SJCRH30 (cell line): Measurements from ENCODE around the gene AMOTL2. TPM values are rescaled to one million over a fixed set of nuclear protein-coding genes. Genes with fewer than 3 reads are reported as not detected.
A peak's percentile ranks its signal among the peaks of the same experiment; 100 is the strongest.

Experiments
- DNase-seq, 2 experiments: peaks; one replicate each; pipeline ENCODE4 v3.0.0-alpha.2; 2015 to 2020
- H3K27ac ChIP-seq: fragments of 250-450 bp; sonication (Bioruptor Pico); 2 replicates; pipeline ENCODE4 v1.5.1; 2020; ENCODE audit warnings: mild to moderate bottlenecking, moderate library complexity
- H3K27me3 ChIP-seq: fragments of 250-450 bp; sonication (Bioruptor Pico); 2 replicates; pipeline ENCODE4 v1.5.1; 2020; ENCODE audit warnings: mild to moderate bottlenecking, moderate library complexity
- H3K36me3 ChIP-seq: fragments of 250-450 bp; sonication (Bioruptor Pico); 2 replicates; pipeline ENCODE4 v1.5.1; 2020; ENCODE audit warnings: mild to moderate bottlenecking, moderate library complexity
- H3K4me1 ChIP-seq: fragments of 250-450 bp; sonication (Bioruptor Pico); 2 replicates; pipeline ENCODE4 v1.5.1; 2020; ENCODE audit warnings: mild to moderate bottlenecking, moderate library complexity
- H3K4me3 ChIP-seq: fragments of 250-450 bp; sonication (Bioruptor Pico); 2 replicates; pipeline ENCODE4 v1.5.1; 2020; ENCODE audit warnings: mild to moderate bottlenecking, moderate library complexity
- H3K9me3 ChIP-seq: fragments of 250-450 bp; sonication (Bioruptor Pico); replicated peaks from 2 replicates; pipeline ENCODE4 v1.5.1; 2020; ENCODE audit warnings: mild to moderate bottlenecking, moderate library complexity
- total RNA-seq: library from RNA; depleted of rRNA; stranded (reverse); fragments of >200 nt; shearing (Covaris generic); gene quantifications from 2 replicates; pipeline ENCODE4 v1.2.3, GENCODE V29; 2014

Gene AMOTL2
- total RNA-seq, 1 experiment from 2014 or later, result 18.8 TPM

DNA sequence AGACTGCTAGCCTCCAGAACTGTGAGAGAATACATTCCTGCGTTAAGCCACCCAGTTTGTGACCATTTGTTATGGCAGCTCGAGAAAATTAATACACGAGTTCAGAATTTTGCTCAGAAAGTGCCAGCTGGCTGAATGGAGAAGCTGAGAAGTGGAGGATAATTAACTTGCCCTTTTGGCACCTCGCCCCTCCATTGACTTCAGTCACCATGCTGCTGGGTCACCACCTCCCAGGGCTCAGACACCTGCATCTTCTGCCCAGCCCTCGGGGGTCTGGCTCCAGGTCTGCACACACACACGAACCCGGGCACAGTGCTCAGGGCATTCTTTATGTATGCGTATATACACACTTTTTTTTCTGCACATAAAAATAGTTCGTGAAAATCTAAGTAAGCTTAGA is 32.0 kb downstream of the AMOTL2 start:
- Histone ChIP-seq H3K9me3 (peaks cover 10% of the 10 kb centered on the region; the same call in 1 of the 2 replicates), H3K4me1 (peaks cover 9% of the 10 kb centered on the region; the same call in 1 of the 2 replicates), H3K27me3 (no peaks in the 10 kb centered on the region), H3K36me3 (no peaks in the 10 kb centered on the region), H3K27ac (no peak overlapping the region), H3K4me3 (no peak overlapping the region)
- DNase-seq, result no peak

DNA sequence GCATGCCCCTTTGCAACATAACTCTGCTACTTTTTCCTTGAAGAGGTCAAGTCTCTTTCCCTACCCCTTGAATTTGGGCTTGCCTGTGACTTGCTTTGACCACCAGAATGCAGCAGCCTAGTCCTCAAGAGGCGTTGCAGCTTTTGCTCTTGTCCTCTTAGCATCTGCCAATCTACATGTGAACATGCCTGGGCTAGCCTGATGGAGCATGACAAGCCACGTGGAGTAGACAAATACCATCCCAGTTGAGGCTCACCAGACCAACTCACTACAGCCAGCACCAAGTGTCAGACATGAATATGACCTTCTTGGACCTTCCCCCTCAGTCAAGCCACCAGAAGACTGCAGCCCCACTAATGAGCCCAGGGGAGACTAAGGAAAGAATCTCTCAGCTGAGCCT is 32.9 kb downstream of the AMOTL2 start:
- Histone ChIP-seq H3K4me3 (no peak overlapping the region), H3K36me3 (no peaks in the 10 kb centered on the region), H3K9me3 (peaks cover under 1% of the 10 kb centered on the region; the same call in 1 of the 2 replicates), H3K27ac (no peak overlapping the region), H3K4me1 (peaks cover 9% of the 10 kb centered on the region; the same call in 1 of the 2 replicates), H3K27me3 (no peaks in the 10 kb centered on the region)
- DNase-seq, result no peak

DNA sequence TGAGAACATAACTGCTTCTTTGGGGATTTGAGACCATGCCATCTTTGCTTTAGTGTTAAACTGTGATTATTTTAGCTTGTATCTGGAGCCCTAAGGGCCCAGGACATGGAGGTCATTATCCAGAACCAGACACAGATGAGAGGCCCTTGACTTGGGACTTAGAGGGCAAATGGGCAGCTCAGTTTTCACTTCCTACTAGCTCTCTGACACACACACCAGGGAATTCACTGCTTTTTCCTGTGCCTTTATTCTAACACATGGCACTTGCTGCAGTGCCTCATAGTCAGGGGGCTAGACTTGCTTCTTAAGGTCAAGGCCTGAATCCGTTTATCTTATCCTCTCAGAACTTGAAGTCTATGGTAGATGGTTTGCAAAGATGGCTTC is 33.3 kb downstream of the AMOTL2 start:
- H3K4me1 ChIP-seq, result peaks cover 9% of the 10 kb centered on the region; the same call in 1 of the 2 replicates
- no peaks in the 10 kb centered on the region for H3K9me3 ChIP-seq
- H3K27ac ChIP-seq, result no peak overlapping the region
- no peak overlapping the region for H3K4me3 ChIP-seq
- no peak for DNase-seq
- no peaks in the 10 kb centered on the region for H3K27me3 ChIP-seq
- no peaks in the 10 kb centered on the region for H3K36me3 ChIP-seq

DNA sequence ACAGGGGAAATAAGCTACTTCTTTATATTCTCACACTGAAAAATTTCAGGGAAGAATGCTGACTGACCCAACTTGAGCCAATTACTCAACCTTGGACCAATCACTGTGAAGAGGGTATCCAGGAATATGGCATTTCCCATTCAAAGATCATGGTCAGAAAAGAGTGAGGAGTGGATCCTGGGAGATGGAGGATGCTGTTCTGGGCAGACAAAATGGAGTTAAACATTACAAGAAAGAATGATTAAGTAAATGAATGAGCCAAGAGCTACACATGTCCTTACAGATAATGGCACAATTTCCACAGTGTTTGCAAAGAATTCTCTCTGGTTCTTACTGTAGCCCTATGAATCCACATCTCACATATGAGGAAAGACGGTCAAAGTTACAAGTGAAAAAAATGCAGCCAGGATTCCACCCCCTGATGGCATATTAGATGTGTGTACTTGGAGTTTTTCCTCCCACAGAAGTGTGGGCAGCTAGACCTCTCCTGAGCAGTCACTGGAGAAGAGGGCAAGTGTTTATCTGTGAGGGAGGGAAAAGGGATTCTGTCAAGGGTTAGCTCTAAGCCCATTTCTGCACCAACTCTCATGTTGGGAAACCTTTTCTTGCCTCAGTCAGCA is 33.8 kb downstream of the AMOTL2 start:
- no peak for DNase-seq
- no peak overlapping the region for H3K27ac ChIP-seq
- H3K9me3 ChIP-seq, result no peaks in the 10 kb centered on the region
- H3K4me1 ChIP-seq, result peaks cover 9% of the 10 kb centered on the region; the same call in 1 of the 2 replicates
- no peak overlapping the region for H3K4me3 ChIP-seq
- no peaks in the 10 kb centered on the region for H3K36me3 ChIP-seq
- no peaks in the 10 kb centered on the region for H3K27me3 ChIP-seq

DNA sequence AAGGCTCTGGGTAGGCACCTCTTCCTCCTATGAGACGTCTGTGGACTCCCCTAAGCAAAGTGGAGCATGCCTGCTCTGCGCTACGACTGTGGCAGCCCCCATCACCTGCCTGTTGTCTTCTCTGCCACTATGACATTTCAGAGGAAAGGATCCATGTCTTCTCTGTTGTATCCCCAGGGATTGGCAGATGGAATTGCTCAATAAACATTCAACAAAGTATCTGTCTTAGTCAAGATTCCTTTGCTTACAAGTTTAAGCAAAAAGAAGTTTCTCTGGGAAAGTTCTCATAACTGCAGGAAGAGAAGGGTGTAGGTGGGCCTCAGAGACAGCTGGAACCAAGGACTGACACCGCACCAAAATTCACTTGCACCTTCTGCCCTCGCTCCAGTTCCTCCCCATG is 34.3 kb downstream of the AMOTL2 start:
- no peaks in the 10 kb centered on the region for H3K36me3 ChIP-seq
- no peak overlapping the region for H3K27ac ChIP-seq
- H3K4me3 ChIP-seq, result no peak overlapping the region
- DNase-seq, result no peak
- H3K9me3 ChIP-seq, result no peaks in the 10 kb centered on the region
- H3K27me3 ChIP-seq, result no peaks in the 10 kb centered on the region
- H3K4me1 ChIP-seq, result peaks cover 9% of the 10 kb centered on the region; the same call in 1 of the 2 replicates

DNA sequence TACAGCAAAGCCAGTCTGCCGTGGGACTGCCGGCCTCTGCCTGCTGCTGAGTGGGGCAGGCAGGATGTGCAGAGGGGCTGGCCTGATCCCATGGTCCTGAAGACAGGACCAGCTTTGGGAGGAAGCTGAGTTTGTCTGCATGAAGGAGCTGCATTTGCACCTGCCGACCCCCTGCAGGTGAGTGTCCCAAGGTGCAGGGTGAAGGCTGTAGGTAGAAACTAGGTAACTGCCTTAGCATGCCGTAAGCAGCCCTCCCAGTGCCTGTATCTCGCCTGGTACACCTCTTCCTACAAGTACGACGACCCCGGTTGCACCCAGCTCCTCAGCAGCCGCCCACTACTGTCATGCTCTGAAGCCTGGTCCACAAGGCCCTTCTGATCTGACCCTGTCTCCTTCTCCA is 34.9 kb downstream of the AMOTL2 start:
- no peaks in the 10 kb centered on the region for H3K27me3 ChIP-seq
- DNase-seq, result no peak
- no peak overlapping the region for H3K27ac ChIP-seq
- H3K36me3 ChIP-seq, result no peaks in the 10 kb centered on the region
- no peak overlapping the region for H3K4me3 ChIP-seq
- H3K9me3 ChIP-seq, result no peaks in the 10 kb centered on the region
- peaks cover 9% of the 10 kb centered on the region; the same call in 1 of the 2 replicates for H3K4me1 ChIP-seq

DNA sequence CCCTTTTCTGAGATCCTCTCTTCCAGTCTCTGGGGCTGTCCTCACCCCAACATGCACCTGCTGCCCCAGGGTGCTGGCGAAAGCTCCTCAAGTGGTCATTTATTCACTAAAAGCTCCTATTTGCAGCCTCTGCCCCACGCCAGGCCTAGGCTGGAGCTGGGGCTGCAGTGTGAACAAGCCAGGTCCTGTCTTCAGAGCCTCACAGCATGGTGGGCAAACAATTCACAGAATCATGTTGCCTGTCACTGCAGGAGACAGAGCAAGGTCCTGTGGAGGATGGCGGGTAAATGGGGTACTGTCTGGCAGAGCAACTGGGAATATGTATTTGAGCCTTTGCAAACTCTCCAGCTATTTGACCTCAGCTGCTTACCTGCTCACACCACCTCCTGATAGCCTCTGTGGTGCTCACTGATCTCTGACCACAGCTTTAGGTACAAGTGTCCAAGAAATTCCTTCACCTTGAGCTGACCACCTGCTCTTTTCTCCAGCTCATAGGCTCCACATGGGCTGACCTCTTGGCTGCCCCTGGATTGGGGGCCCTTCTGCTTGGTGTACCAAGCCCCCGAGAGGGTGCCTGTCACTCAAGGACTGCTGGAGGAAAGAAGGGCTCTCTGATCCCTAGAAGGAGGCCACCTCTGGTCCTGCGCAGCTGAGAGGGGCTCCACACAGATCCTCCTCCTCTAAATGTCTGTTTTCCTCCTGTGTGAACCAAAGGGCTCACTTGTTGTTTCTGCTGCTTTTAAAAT is 35.6 kb downstream of the AMOTL2 start:
- no peak for DNase-seq
- Histone ChIP-seq H3K4me3 (no peak overlapping the region), H3K27me3 (no peaks in the 10 kb centered on the region), H3K27ac (no peak overlapping the region), H3K9me3 (no peaks in the 10 kb centered on the region), H3K36me3 (no peaks in the 10 kb centered on the region), H3K4me1 (peaks cover 12% of the 10 kb centered on the region; the same call in 1 of the 2 replicates)

DNA sequence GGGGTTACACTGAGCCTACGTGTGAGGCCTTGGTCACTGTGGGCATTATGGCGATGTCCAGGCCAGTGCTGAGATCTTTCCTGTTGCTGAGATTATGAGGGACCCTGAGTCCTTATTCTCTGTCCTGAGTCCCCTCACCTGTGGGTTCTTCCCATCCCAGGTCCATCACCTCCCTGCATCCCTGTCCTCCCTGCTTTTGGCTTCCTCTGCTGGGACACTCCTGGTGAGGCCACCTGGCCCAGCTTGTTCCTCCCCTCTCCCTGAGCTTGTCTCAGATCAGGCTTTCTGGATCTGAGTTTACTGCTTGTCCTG is 36.1 kb downstream of the AMOTL2 start:
- H3K27ac ChIP-seq, result no peak overlapping the region
- H3K27me3 ChIP-seq, result no peaks in the 10 kb centered on the region

DNA sequence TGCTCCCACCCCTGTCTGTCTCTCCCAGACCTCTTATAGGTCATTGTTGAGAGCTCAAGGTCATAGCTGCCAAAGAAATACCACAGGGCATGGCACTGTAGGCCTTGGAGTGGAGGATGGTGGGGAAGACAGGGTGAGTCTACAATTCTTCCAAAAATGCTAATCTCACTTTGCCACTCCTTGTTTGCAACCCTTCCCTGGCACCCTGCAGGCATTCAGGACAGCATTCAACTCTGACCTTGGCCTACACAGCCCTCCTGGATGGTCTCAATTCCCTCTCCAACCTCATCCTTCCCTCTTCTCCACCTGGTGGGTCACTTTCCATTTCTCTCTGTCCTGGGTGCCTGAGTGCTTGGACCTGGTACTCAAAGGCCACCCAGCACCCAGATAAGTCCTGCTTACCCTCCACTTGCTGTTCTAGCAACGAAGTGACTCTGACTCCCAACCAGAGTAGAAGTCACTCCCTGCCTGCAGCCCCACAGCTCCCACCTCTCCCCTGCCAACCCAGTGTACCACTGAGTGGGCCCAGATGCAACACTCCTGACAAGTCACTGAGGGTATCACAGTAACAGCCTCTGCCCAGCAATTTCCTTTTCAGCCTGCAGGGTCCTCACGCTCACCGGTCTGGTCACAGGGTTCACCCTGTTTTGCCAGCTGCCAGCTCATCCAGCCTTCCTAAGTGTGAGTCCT is 36.6 kb downstream of the AMOTL2 start:
- Histone ChIP-seq H3K27me3 (no peaks in the 10 kb centered on the region), H3K36me3 (no peaks in the 10 kb centered on the region), H3K27ac (no peak overlapping the region), H3K9me3 (no peaks in the 10 kb centered on the region), H3K4me1 (peaks cover 19% of the 10 kb centered on the region; the same call in 1 of the 2 replicates), H3K4me3 (no peak overlapping the region)
- no peak for DNase-seq

More for the DNA sequence above, 36.1 kb downstream of the AMOTL2 start:
- H3K9me3 ChIP-seq, result no peaks in the 10 kb centered on the region
- H3K4me3 ChIP-seq, result no peak overlapping the region
- no peaks in the 10 kb centered on the region for H3K36me3 ChIP-seq
- peaks cover 17% of the 10 kb centered on the region; the same call in 1 of the 2 replicates for H3K4me1 ChIP-seq
- DNase-seq, result no peak

DNA sequence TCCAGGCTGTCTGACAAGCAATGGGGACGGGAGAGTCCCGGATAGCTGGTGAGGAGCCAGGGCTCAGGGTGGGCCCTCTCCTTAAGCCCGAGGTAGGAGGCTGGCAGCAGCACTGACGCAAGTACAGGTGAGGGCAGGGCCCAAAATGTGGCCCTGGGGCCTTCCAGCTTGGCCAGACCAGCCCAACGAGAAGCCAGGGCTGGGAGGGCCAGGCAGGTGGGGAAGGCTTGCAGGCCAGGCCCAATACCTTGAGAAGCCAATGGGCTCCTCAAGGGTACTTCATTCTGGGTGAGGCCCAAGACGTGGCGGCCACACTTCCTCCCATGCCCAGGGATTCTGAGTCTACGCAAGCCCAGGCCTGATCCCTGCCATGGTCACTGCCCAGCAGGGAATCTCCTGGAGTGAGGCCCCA is 37.2 kb downstream of the AMOTL2 start:
- H3K4me1 ChIP-seq, result peaks cover 18% of the 10 kb centered on the region; the same call in 1 of the 2 replicates
- no peak overlapping the region for H3K4me3 ChIP-seq
- no peaks in the 10 kb centered on the region for H3K36me3 ChIP-seq
- DNase-seq, result no peak
- H3K27ac ChIP-seq, result no peak overlapping the region
- H3K9me3 ChIP-seq, result no peaks in the 10 kb centered on the region
- no peaks in the 10 kb centered on the region for H3K27me3 ChIP-seq

DNA sequence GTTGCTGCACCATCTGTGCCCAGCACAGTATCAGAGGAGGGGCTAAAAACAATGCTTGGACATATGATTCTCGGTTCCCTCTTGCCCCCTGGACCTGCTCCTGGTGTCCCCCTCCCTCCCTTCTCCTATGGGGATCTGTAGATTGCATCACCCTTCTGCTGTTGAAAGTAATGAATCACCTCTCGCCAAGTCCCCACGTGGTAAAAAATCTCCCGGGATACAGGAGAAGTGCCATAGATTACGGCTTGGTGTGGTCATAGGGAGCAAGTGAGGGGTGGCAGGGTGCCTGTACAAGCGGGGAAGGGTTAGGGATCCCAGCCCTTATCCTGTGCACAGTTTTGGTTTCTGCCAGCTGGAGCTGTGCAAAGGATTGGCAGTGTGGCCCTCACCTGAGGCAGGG is 37.7 kb downstream of the AMOTL2 start:
- no peaks in the 10 kb centered on the region for H3K36me3 ChIP-seq
- DNase-seq, result no peak
- H3K4me1 ChIP-seq, result peaks cover 17% of the 10 kb centered on the region; the same call in 1 of the 2 replicates
- H3K27ac ChIP-seq, result no peak overlapping the region
- H3K9me3 ChIP-seq, result no peaks in the 10 kb centered on the region
- no peaks in the 10 kb centered on the region for H3K27me3 ChIP-seq
- no peak overlapping the region for H3K4me3 ChIP-seq

DNA sequence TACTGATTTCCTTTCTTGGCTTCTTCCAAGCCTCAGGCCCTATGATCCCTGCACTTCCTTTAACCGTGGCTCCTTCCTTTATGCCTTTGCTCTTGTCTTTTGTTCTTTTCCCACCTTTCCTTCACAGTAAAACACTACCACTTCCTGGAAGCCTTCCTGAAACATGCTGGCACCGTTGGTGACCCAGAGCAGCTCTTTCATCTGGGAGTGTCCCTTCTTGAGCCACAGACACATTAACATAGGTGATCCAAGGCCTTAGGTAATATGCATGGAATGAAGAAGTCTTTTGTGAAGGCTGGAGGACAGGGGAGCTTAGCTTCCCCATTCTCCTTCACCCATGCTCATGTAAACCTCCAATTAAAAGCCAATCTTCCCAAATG is 39.4 kb downstream of the AMOTL2 start:
- peaks cover 14% of the 10 kb centered on the region; the same call in 1 of the 2 replicates for H3K4me1 ChIP-seq
- H3K27ac ChIP-seq, result no peak overlapping the region
- DNase-seq, result no peak
- H3K27me3 ChIP-seq, result no peaks in the 10 kb centered on the region
- H3K36me3 ChIP-seq, result no peaks in the 10 kb centered on the region
- no peak overlapping the region for H3K4me3 ChIP-seq
- H3K9me3 ChIP-seq, result no peaks in the 10 kb centered on the region

DNA sequence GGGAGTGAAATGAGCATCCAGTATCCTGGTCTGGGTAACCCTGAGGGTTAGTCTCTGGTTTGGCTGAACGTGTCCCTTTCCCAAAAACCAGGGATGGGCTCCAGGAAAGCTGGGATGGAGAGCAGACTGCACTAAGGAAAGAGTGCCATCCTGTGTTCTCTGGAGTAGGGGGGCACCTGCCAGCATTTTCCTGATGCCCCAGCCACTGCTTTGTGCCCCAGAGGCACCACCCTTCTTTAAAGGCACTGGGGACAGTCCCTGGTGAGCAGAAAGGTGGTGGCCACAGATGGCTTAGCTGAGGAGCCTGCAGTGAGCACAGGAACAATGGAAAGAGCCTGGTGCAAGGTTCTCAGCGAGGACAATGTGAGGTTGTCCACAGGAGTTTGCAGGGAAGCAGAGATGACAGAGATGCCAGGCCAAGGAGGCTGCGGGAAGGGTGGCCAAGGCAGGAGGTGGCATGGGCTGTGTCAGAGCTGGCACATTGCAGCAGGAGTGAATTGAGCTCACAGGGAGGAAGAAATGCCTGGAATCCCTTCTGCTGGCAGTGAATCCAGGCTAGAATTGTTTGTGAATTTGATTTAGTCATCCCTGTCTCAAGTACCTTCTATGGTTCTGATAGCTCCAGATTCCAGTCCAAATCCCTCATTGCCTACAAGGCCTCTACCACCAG is 39.9 kb downstream of the AMOTL2 start:
- no peak for DNase-seq
- H3K36me3 ChIP-seq, result no peaks in the 10 kb centered on the region
- H3K27ac ChIP-seq, result no peak overlapping the region

DNA sequence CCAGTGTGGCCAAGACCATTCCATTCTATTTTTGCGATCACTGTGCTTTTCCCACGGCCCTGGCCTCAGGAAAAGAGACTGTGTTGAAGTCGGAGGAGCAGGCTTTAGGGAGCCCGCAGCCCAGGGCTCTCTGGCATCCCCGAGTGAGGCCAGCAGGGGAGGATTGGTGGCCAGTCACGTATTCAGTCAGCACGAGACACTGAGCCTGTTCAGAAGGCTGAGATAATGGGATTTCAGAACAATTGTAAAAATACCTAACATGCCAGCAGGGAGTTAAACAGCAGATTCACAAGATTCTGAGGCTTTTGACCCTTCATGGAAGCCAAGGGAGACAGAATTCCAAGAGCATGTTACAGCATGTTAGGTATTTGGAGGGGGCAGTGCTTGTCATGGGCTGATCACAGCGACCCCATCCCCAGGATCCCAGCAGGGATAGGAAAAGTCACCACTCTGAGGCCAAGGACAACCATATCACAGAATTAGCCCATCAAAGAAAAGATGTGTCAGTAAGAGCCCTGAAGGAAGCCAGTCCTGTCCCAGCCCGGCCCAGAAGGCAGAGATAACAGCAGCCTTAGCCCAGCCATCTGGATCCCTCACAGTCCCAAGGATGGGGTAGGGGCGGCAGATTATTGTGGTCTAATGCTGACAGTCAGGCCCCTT is 40.6 kb downstream of the AMOTL2 start:
- Histone ChIP-seq H3K27ac (no peak overlapping the region), H3K36me3 (no peaks in the 10 kb centered on the region)
- peak; percentile 40 to 52 for DNase-seq

More for the DNA sequence above, 39.9 kb downstream of the AMOTL2 start:
- Histone ChIP-seq H3K4me3 (no peak overlapping the region), H3K9me3 (no peaks in the 10 kb centered on the region), H3K27me3 (no peaks in the 10 kb centered on the region), H3K4me1 (peaks cover 15% of the 10 kb centered on the region)

More for the DNA sequence above, 40.6 kb downstream of the AMOTL2 start:
- H3K4me3 ChIP-seq, result no peak overlapping the region
- H3K4me1 ChIP-seq, result peaks cover 18% of the 10 kb centered on the region
- H3K27me3 ChIP-seq, result no peaks in the 10 kb centered on the region
- no peaks in the 10 kb centered on the region for H3K9me3 ChIP-seq
